ENCODE measurements around the gene ATP4A.

GRCh38 chr19:35502751-35503150 is 60.7 kb downstream of the ATP4A start:
- TF ChIP-seq POLR2AphosphoS5 (IDR thresholded peaks at IDR 0.05; ENCODE audit: low read depth, low read length) (no peak), POLR2A (IDR thresholded peaks at IDR 0.05; ENCODE audit: low read depth, low read length) (no peak), TAF1 (IDR thresholded peaks at IDR 0.05; ENCODE audit: low read depth, low read length) (no peak)
